Common myeloid progenitor, CD34-positive (primary cell): ENCODE measurements around the gene TOM1.

Source experiments
- CTCF ChIA-PET: fragments of 350-600 bp; sonication (Branson Sonifier 250); formaldehyde crosslinking; loops from one replicate; lab custom pipeline; 2021; ENCODE audit warnings: antibody characterized with exemption; lab: Charles Lee
- POLR2A ChIA-PET: fragments of 350-600 bp; sonication (Branson Sonifier 250); formaldehyde crosslinking; loops from one replicate; lab custom pipeline; 2021; ENCODE audit warnings: antibody characterized with exemption; lab: Charles Lee
- DNase-seq, 3 donors: peaks; one replicate each; pipeline versions ENCODE4 v3.0.0 to v3.0.0-alpha.2; 2013
- H3K27ac ChIP-seq, 2 experiments: 1 replicate in 1 of 2; 2 replicates in 1 of 2; pipeline ENCODE4 v1.7.0; 2013; ENCODE audit warnings: inconsistent platforms in 2 of 2, low read length in 2 of 2, mild to moderate bottlenecking in 2 of 2, low read depth in 1 of 2, moderate library complexity in 1 of 2; ENCODE audit not compliant: severe bottlenecking in 2 of 2, insufficient read depth in 1 of 2, poor library complexity in 1 of 2
- H3K27me3 ChIP-seq, 5 experiments: replicated peaks in 2 of 5; 1 replicate in 3 of 5; 2 replicates in 2 of 5; pipeline versions ENCODE4 v1.6.1 to v1.7.0; 2013; ENCODE audit warnings: low read length in 4 of 5, mild to moderate bottlenecking in 2 of 5, moderate library complexity in 2 of 5, inconsistent platforms in 1 of 5; ENCODE audit not compliant: insufficient read depth in 5 of 5, control insufficient read depth in 4 of 5
- H3K36me3 ChIP-seq, 4 experiments: 1 replicate in 2 of 4; 2 replicates in 2 of 4; pipeline versions ENCODE4 v1.6.1 to v1.7.0; 2013; ENCODE audit warnings: low read length in 3 of 4, control low read depth in 1 of 4, mild to moderate bottlenecking in 1 of 4; ENCODE audit not compliant: control insufficient read depth in 4 of 4, insufficient read depth in 4 of 4
- H3K4me1 ChIP-seq, 4 experiments: 1 replicate in 3 of 4; 2 replicates in 1 of 4; pipeline versions ENCODE4 v1.6.1 to v1.7.1; 2013; ENCODE audit warnings: low read length in 3 of 4, mild to moderate bottlenecking in 3 of 4, control low read depth in 1 of 4, inconsistent platforms in 1 of 4, moderate library complexity in 1 of 4; ENCODE audit not compliant: control insufficient read depth in 4 of 4, insufficient read depth in 4 of 4; ENCODE audit errors: control extremely low read depth in 1 of 4
- H3K4me3 ChIP-seq, 7 experiments: 1 replicate in 4 of 7; 2 replicates in 3 of 7; pipeline versions ENCODE4 v1.5.1 to v1.7.0; 2013; ENCODE audit warnings: mild to moderate bottlenecking in 7 of 7, low read length in 6 of 7, moderate library complexity in 6 of 7, inconsistent platforms in 2 of 7, low read depth in 2 of 7, control low read depth in 1 of 7; ENCODE audit not compliant: insufficient read depth in 4 of 7, control insufficient read depth in 1 of 7; ENCODE audit errors: extremely low read depth in 1 of 7
- H3K9me3 ChIP-seq, 5 experiments: 1 replicate in 4 of 5; 2 replicates in 1 of 5; pipeline versions ENCODE4 v1.6.1 to v1.7.1; 2013; ENCODE audit warnings: low read length in 4 of 5, mild to moderate bottlenecking in 2 of 5, inconsistent platforms in 1 of 5, low read depth in 1 of 5, moderate library complexity in 1 of 5; ENCODE audit not compliant: control insufficient read depth in 4 of 5, insufficient read depth in 2 of 5; ENCODE audit errors: control extremely low read depth in 1 of 5
- WGBS: methylation state at CpG from one replicate; pipeline ENCODE4 v1.1.5; 2013; ENCODE audit not compliant: insufficient coverage; 5-methylcytosine and 5-hydroxymethylcytosine counted together

TOM1 gene

DNA sequence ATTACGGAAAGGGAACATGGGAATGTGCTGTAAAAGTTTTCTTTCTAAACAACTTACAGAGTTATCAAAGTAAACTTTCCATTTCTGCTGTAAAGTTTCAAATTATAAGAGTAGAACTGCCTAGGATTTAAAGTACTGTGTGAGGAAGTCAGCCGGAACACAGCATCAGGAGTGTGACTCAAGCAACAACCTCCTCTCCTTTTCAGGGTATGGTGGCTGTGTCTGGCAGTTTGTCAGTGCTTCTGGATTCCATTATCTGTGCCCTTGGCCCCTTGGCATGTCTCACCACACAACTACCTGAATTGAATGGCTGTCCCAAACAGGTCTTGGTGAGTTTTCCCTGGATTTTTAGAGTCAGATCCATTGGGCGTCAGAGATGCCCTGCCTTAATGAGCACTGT lies 6.9 kb upstream of the TOM1 start:
- DNase-seq, result no peak
- ChIA-PET CTCF (no interaction called here), POLR2A (no interaction called here)
- WGBS, result 100% methylated on average over 2 of the region's 3 CpGs
- Histone ChIP-seq H3K4me3 (no peak overlapping the region), H3K27ac (no peak overlapping the region), H3K27me3 (no peaks in the 10 kb centered on the region), H3K9me3 (no peaks in the 10 kb centered on the region), H3K36me3 (peaks cover 15 to 65% (median 37%) of the 10 kb centered on the region in 4 experiments), H3K4me1 (no peaks in the 10 kb centered on the region)

DNA sequence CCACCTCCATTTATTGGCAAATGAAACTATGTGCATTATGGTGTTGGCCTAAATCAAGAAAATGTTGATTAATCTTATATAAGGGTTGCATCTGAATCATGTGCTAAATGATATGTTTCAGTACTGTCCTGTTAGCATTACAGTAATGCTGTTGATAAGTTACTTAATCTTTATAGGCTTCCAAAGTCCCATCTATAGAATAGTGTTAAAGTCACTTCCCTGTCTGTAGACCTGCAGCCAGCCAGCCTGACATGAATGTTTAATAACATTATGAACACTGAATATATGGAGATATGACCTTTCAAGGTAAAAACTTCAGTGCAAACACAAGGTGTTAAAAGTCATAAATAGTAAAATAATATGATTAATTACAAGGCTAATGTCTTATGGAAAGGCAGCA lies 3.6 kb upstream of the TOM1 start:
- ChIA-PET CTCF (no interaction called here), POLR2A (no interaction called here)
- Histone ChIP-seq H3K27me3 (no peaks in the 10 kb centered on the region), H3K36me3 (peaks cover 12 to 49% (median 25%) of the 10 kb centered on the region in 4 experiments), H3K4me3 (no peak overlapping the region), H3K9me3 (no peaks in the 10 kb centered on the region), H3K27ac (no peak overlapping the region), H3K4me1 (peaks cover 0 to 19% (median 16%) of the 10 kb centered on the region in 4 experiments)
- DNase-seq, result no peak

DNA sequence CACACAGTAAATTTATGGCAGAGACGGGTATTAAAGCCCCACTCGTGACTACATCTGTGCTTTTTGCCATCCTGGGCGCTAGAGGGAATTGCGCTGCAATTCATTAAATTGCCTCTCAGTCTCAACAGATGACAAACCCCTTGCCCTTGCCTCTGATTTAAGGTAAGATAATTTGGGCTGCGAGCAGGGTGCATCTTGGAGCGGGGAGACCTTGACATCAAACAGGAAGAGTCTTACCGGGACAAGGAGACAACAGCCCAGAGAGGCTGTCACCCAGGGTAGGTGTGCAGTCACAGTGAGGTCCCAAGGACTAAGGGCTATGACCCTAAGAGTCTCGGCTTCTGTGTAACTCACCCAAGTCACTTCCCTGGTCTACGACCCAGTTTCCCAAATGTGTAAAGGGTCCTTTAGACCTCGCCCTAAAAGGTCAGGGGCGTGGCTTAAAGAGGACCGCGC lies 449 bp upstream of the TOM1 start:
- Histone ChIP-seq H3K9me3 (no peaks in the 10 kb centered on the region), H3K36me3 (peaks cover 3 to 25% (median 6%) of the 10 kb centered on the region in 4 experiments), H3K27ac (peak overlapping the region in 1 of 2 experiments; percentile 93), H3K27me3 (no peaks in the 10 kb centered on the region), H3K4me1 (peaks cover 0 to 38% (median 23%) of the 10 kb centered on the region in 4 experiments), H3K4me3 (peak overlapping the region; percentile 76 to 93 (median 84))
- 6% methylated on average over 11 of the region's 13 CpGs for WGBS
- ChIA-PET POLR2A (interaction anchor here (0.6 to 0.8 kb wide), 2 partner anchors 39 to 131 kb away, joined by 3 to 4 read pairs; no protein-coding TSS in a partner anchor), CTCF (interaction anchor here (1.0 to 1.1 kb wide), 4 partner anchors 29 to 52 kb away, joined by 3 to 4 read pairs (median 3); no protein-coding TSS in a partner anchor)
- peak; percentile 61 to 86 (median 80) for DNase-seq

DNA sequence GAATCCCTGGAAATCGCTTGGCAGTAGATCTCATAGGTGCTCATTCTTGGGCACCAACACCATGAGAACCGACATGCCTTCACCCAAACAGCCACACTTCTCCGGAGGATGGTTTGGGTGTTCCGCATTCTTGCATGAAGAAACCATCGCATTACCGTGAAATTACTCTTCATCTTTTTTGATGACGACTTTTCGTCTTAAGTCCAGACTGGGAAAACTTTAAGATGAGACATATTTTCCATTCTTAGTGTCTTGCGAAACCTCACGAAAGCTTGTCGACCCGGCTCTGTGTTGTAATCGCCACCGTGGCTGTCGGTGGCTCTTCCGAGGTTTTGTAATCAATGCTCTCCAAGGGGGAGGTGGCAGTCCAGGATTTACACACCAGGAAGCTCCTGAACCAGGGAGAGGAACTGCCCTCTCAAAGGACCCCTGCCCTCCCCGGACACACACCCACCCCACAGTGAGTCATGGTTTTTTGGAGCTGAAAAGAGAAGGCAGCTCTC lies 1.7 kb downstream of the TOM1 start:
- ChIA-PET CTCF (no interaction called here), POLR2A (no interaction called here)
- peaks cover 0 to 9% (median 0%) of the 10 kb centered on the region in 4 experiments for H3K36me3 ChIP-seq
- H3K4me1 ChIP-seq, result peaks cover 1 to 42% (median 23%) of the 10 kb centered on the region in 4 experiments
- peak overlapping the region in 1 of 2 experiments; percentile 61 for H3K27ac ChIP-seq
- H3K27me3 ChIP-seq, result no peaks in the 10 kb centered on the region
- H3K4me3 ChIP-seq, result peak overlapping the region in 2 of 7 experiments; percentile 12 to 90
- WGBS, result 71% methylated on average over 16 of the region's 17 CpGs
- H3K9me3 ChIP-seq, result no peaks in the 10 kb centered on the region
- peak; percentile 29 to 69 (median 56) for DNase-seq

DNA sequence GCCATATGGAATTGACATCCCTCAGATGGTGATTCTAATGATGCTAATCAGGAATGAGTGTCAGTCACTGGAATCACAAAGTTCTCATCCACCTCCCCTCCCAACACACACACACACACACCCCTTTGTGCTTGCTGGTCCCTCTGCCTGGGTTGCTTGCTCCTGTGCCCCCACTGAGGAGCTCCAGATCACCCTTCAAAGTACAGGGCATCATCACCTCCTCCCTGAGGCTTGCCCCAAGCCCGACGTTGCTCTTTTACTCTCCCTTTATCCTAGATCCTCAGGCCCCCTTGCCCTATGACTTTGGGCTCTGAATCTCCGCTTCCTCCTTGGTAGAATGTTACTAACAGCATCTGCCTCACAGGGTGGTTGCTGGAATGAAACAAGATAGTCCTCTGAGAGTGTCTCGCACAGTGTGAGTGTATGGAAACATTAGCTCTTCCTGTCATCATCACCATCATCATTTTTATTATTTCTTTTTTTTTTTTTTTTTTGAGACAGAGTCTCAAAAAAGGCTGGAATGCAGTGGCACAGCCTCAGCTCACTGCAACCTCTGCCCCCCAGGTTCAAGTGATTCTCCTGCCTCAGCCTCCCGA lies 3.4 kb downstream of the TOM1 start:
- CTCF ChIA-PET, result interaction anchor here (1.2 kb wide), 1 partner anchor 27 kb away, joined by 3 read pairs; no protein-coding TSS in a partner anchor
- peaks cover 0 to 3% (median 0%) of the 10 kb centered on the region in 4 experiments for H3K36me3 ChIP-seq
- H3K27ac ChIP-seq, result no peak overlapping the region
- no peaks in the 10 kb centered on the region for H3K9me3 ChIP-seq
- peaks cover 1 to 53% (median 26%) of the 10 kb centered on the region in 4 experiments for H3K4me1 ChIP-seq
- no peak for DNase-seq
- H3K27me3 ChIP-seq, result no peaks in the 10 kb centered on the region
- no peak overlapping the region for H3K4me3 ChIP-seq
- WGBS, result 100% methylated on average over 3 of the region's 5 CpGs
- POLR2A ChIA-PET, result interaction anchor here (0.6 kb wide), 1 partner anchor 57 kb away, joined by 4 read pairs; no protein-coding TSS in a partner anchor

DNA sequence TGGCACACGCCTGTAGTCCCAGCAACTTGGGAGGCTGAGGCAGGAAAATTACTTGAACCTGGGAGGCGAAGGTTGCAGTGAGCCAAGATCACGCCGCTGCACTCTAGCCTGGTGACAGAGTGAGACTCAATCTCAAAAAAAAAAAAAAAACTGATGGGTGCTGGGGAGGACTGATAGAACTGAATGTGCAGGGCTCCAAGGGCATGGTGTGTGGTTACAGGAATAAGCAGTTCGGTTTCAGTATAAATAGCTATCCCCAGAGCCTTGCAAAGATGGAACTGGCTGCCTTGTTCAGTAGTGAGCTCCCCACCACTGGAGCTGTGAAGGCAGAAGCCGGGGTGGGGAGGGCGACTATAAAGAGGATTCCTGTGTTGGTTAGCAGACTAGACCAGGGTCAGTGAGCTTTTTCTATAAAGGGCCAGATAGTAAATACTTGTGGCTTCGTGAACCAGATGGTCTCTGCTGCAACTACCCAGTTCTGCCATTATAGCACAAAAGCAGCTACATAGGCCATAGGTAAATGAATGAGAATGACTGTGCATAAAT lies 5.9 kb downstream of the TOM1 start:
- peaks cover 0 to 2% (median 0%) of the 10 kb centered on the region in 4 experiments for H3K36me3 ChIP-seq
- no peak overlapping the region for H3K4me3 ChIP-seq
- ChIA-PET POLR2A (interaction anchor here (0.7 kb wide), 1 partner anchor 148 kb away, joined by 3 read pairs; no protein-coding TSS in a partner anchor), CTCF (interaction anchor here (0.8 kb wide), 1 partner anchor 28 kb away, joined by 3 read pairs; no protein-coding TSS in a partner anchor)
- no peak for DNase-seq
- H3K9me3 ChIP-seq, result no peaks in the 10 kb centered on the region
- H3K4me1 ChIP-seq, result peaks cover 1 to 50% (median 23%) of the 10 kb centered on the region in 4 experiments
- H3K27ac ChIP-seq, result no peak overlapping the region
- no peaks in the 10 kb centered on the region for H3K27me3 ChIP-seq
- 85% methylated on average over 8 of the region's 8 CpGs for WGBS
